Caco-2 (cell line): ENCODE measurements around the gene IL12RB2. TPM values are rescaled to one million over a fixed set of nuclear protein-coding genes. Genes with fewer than 3 reads are reported as not detected.
"Not testable (repeated sequence)": the region's sequence is repeated elsewhere in the genome, so short reads cannot be mapped to it uniquely, and the experiment has no call there.

Source experiments
- BruUV-seq: library from RNA; stranded (reverse); fragments of 400-500 nt; replicated peaks from 2 replicates; lab custom pipeline; 2021; lab: Mats Ljungman, UMichigan
- CTCF ChIA-PET: fragments of 300-600 bp; sonication (Branson Sonifier 250); formaldehyde crosslinking; loops from one replicate; lab custom pipeline; 2022; ENCODE audit warnings: antibody characterized with exemption; lab: Charles Lee
- POLR2A ChIA-PET: fragments of 300-600 bp; sonication (Branson Sonifier 250); formaldehyde crosslinking; loops from one replicate; lab custom pipeline; 2022; ENCODE audit warnings: antibody characterized with exemption; lab: Charles Lee
- DNase-seq, 2 experiments: peaks; one replicate each; pipeline versions ENCODE4 v3.0.0 to v3.0.0-alpha.2; 2020 to 2022
- H3K27me3 ChIP-seq: replicated peaks from 2 replicates; pipeline ENCODE4 v1.6.0; 2011; ENCODE audit warnings: low read length; ENCODE audit not compliant: control insufficient read depth, insufficient read depth
- H3K36me3 ChIP-seq: 2 replicates; pipeline ENCODE4 v1.5.1; 2011; ENCODE audit warnings: low read length; ENCODE audit not compliant: control insufficient read depth, insufficient read depth
- H3K4me1 ChIP-seq: fragments of 250-450 bp; sonication (Bioruptor Pico); 2 replicates; pipeline ENCODE4 v1.5.1; 2020; ENCODE audit warnings: mild to moderate bottlenecking
- H3K4me3 ChIP-seq: 2 replicates; pipeline ENCODE4 v1.5.1; 2011; ENCODE audit warnings: low read depth, mild to moderate bottlenecking, control low read depth, low read length
- H3K9me3 ChIP-seq: fragments of 250-450 bp; sonication (Bioruptor Pico); 2 replicates; pipeline ENCODE4 v1.5.1; 2020; ENCODE audit warnings: mild to moderate bottlenecking, moderate library complexity
- H3K27ac Mint-ChIP-seq: one replicate; pipeline ENCODE4 v1.8.0; 2022; ENCODE audit warnings: mixed read lengths; ENCODE audit not compliant: unreplicated experiment
- H3K27me3 Mint-ChIP-seq: one replicate; pipeline ENCODE4 v1.8.0; 2022; ENCODE audit warnings: mixed read lengths; ENCODE audit not compliant: insufficient read depth, unreplicated experiment
- H3K36me3 Mint-ChIP-seq: one replicate; pipeline ENCODE4 v1.8.0; 2022; ENCODE audit warnings: mild to moderate bottlenecking, mixed read lengths; ENCODE audit not compliant: insufficient read depth, unreplicated experiment
- H3K4me1 Mint-ChIP-seq: one replicate; pipeline ENCODE4 v1.8.0; 2022; ENCODE audit warnings: low read depth, mixed read lengths; ENCODE audit not compliant: unreplicated experiment
- H3K4me3 Mint-ChIP-seq: one replicate; pipeline ENCODE4 v1.8.0; 2022; ENCODE audit warnings: mild to moderate bottlenecking, moderate library complexity, mixed read lengths; ENCODE audit not compliant: unreplicated experiment
- H3K9me3 Mint-ChIP-seq: one replicate; pipeline ENCODE4 v1.8.0; 2022; ENCODE audit warnings: mixed read lengths; ENCODE audit not compliant: unreplicated experiment
- intact Hi-C: fragments of 100-400 bp; cut with micrococcal nuclease; formaldehyde crosslinking; loops from one replicate; pipeline ENCODE4 v1.10.0; 2022; ENCODE audit not compliant: unreplicated experiment
- total RNA-seq: library from RNA; stranded (reverse); gene quantifications from 2 replicates; pipeline ENCODE4 v1.2.3, GENCODE V29; 2022
- TF ChIP-seq, protein P1 (sequence below), 2 experiments: fragments of 200-600 bp in 1 of 2; IDR thresholded peaks; 1 replicate in 1 of 2; 2 replicates in 1 of 2; pipeline versions ENCODE4 v1.5.1 to v1.8.0; 2011 to 2022; ENCODE audit warnings: antibody characterized with exemption in 1 of 2, control low read depth in 1 of 2, inconsistent platforms in 1 of 2, low read depth in 1 of 2, low read length in 1 of 2, mild to moderate bottlenecking in 1 of 2, moderate library complexity in 1 of 2; ENCODE audit not compliant: insufficient read depth in 1 of 2, severe bottlenecking in 1 of 2, unreplicated experiment in 1 of 2

IL12RB2 gene
- total RNA-seq, 1 experiment from 2014 or later, result 0.54 TPM

- H3K27ac Mint-ChIP-seq, BruUV-seq, H3K4me3 Mint-ChIP-seq, CTCF ChIA-PET, H3K27me3 ChIP-seq, DNase-seq, H3K36me3 ChIP-seq, intact Hi-C loops, POLR2A ChIA-PET, H3K9me3 ChIP-seq, H3K4me3 ChIP-seq, H3K4me1 Mint-ChIP-seq, H3K4me1 ChIP-seq, H3K9me3 Mint-ChIP-seq, H3K27me3 Mint-ChIP-seq: not testable (repeated sequence)
- peaks cover 88% of the 10 kb centered on the region for H3K36me3 Mint-ChIP-seq
Measured at GRCh38 chr1:67417733-67418132, 110.1 kb downstream of the IL12RB2 start.

- no peaks in the 10 kb centered on the region for H3K36me3 ChIP-seq
- TF ChIP-seq, protein P1, sequence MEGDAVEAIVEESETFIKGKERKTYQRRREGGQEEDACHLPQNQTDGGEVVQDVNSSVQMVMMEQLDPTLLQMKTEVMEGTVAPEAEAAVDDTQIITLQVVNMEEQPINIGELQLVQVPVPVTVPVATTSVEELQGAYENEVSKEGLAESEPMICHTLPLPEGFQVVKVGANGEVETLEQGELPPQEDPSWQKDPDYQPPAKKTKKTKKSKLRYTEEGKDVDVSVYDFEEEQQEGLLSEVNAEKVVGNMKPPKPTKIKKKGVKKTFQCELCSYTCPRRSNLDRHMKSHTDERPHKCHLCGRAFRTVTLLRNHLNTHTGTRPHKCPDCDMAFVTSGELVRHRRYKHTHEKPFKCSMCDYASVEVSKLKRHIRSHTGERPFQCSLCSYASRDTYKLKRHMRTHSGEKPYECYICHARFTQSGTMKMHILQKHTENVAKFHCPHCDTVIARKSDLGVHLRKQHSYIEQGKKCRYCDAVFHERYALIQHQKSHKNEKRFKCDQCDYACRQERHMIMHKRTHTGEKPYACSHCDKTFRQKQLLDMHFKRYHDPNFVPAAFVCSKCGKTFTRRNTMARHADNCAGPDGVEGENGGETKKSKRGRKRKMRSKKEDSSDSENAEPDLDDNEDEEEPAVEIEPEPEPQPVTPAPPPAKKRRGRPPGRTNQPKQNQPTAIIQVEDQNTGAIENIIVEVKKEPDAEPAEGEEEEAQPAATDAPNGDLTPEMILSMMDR (IDR thresholded peaks at IDR 0.05; ENCODE audit: insufficient read depth in 1 of 2, low read depth in 1 of 2, low read length in 1 of 2, severe bottlenecking in 1 of 2, unreplicated experiment in 1 of 2), result no peak
- no peaks in the 10 kb centered on the region for H3K27me3 ChIP-seq
- H3K4me3 ChIP-seq, result no peak overlapping the region
- no peak overlapping the region for H3K27ac Mint-ChIP-seq
- DNase-seq, result no peak
- ChIA-PET CTCF (no interaction called here), POLR2A (no interaction called here)
- H3K4me1 ChIP-seq, result no peaks in the 10 kb centered on the region
- no TSS peak for BruUV-seq
- intact Hi-C loops, result no loop called here
- H3K9me3 ChIP-seq, result no peaks in the 10 kb centered on the region
- no peaks in the 10 kb centered on the region for H3K27me3 Mint-ChIP-seq
- no peaks in the 10 kb centered on the region for H3K4me1 Mint-ChIP-seq
- H3K9me3 Mint-ChIP-seq, result no peaks in the 10 kb centered on the region
- peaks cover 100% of the 10 kb centered on the region for H3K36me3 Mint-ChIP-seq
- no peak overlapping the region for H3K4me3 Mint-ChIP-seq
Measured at GRCh38 chr1:67418839-67419586, 111.3 kb downstream of the IL12RB2 start.

- BruUV-seq, result no TSS peak
- Histone ChIP-seq H3K4me1 (no peaks in the 10 kb centered on the region), H3K4me3 (no peak overlapping the region), H3K27me3 (no peaks in the 10 kb centered on the region), H3K9me3 (no peaks in the 10 kb centered on the region), H3K36me3 (no peaks in the 10 kb centered on the region)
- H3K4me3 Mint-ChIP-seq, result no peak overlapping the region
- DNase-seq, result no peak
- no peaks in the 10 kb centered on the region for H3K27me3 Mint-ChIP-seq
- no peak overlapping the region for H3K27ac Mint-ChIP-seq
- peaks cover 96% of the 10 kb centered on the region for H3K36me3 Mint-ChIP-seq
- intact Hi-C loops, result no loop called here
- CTCF ChIA-PET, result no interaction called here
- TF ChIP-seq, protein P1 (IDR thresholded peaks at IDR 0.05; ENCODE audit: insufficient read depth in 1 of 2, low read depth in 1 of 2, low read length in 1 of 2, severe bottlenecking in 1 of 2, unreplicated experiment in 1 of 2), result no peak
- POLR2A ChIA-PET, result no interaction called here
- H3K9me3 Mint-ChIP-seq, result no peaks in the 10 kb centered on the region
- H3K4me1 Mint-ChIP-seq, result no peaks in the 10 kb centered on the region
Measured at GRCh38 chr1:67420835-67421492, 113.3 kb downstream of the IL12RB2 start.
